CD8-positive, alpha-beta memory T cell (primary cell): ENCODE data around the gene SLC25A41. TPM values are rescaled to one million over a fixed set of nuclear protein-coding genes. Genes with fewer than 3 reads are reported as not detected.

Experiments used
- CTCF ChIA-PET: fragments of 350-600 bp; sonication (Branson Sonifier 250); formaldehyde crosslinking; loops from one replicate; lab custom pipeline; 2021; ENCODE audit warnings: antibody characterized with exemption; lab: Charles Lee
- POLR2A ChIA-PET: fragments of 350-600 bp; sonication (Branson Sonifier 250); formaldehyde crosslinking; loops from one replicate; lab custom pipeline; 2021; ENCODE audit warnings: antibody characterized with exemption; lab: Charles Lee
- DNase-seq, 5 donors: peaks; one replicate each; pipeline versions ENCODE4 v3.0.0 to v3.0.0-alpha.2; 2020 to 2022; ENCODE audit warnings: mixed read lengths in 1 of 5
- H3K27ac ChIP-seq: one replicate; pipeline ENCODE4 v1.7.0; 2013; ENCODE audit warnings: low read depth, mild to moderate bottlenecking, low read length, moderate library complexity
- H3K27me3 ChIP-seq: 2 replicates; pipeline ENCODE4 v1.7.0; 2013; ENCODE audit warnings: low read length, mild to moderate bottlenecking; ENCODE audit not compliant: insufficient read depth, poor library complexity, severe bottlenecking
- H3K36me3 ChIP-seq: 2 replicates; pipeline ENCODE4 v1.7.0; 2013; ENCODE audit warnings: mild to moderate bottlenecking, low read length, moderate library complexity; ENCODE audit not compliant: insufficient read depth
- H3K4me1 ChIP-seq: 2 replicates; pipeline ENCODE4 v1.7.0; 2013; ENCODE audit warnings: mild to moderate bottlenecking, low read length, moderate library complexity; ENCODE audit not compliant: insufficient read depth
- H3K4me3 ChIP-seq: 2 replicates; pipeline ENCODE4 v1.7.0; 2013; ENCODE audit warnings: mild to moderate bottlenecking, low read length
- H3K9me3 ChIP-seq: 2 replicates; pipeline ENCODE4 v1.7.0; 2013; ENCODE audit warnings: mild to moderate bottlenecking, low read length
- H3K27ac Mint-ChIP-seq, 8 donors: one replicate each; pipeline ENCODE4 v1.8.0; 2020 to 2021; ENCODE audit warnings: mixed read lengths in 8 of 8, mild to moderate bottlenecking in 6 of 8, inconsistent platforms in 3 of 8, moderate library complexity in 3 of 8
- H3K27me3 Mint-ChIP-seq, 2 donors: one replicate each; pipeline ENCODE4 v1.8.0; 2020 to 2021; ENCODE audit warnings: mixed read lengths in 2 of 2, mild to moderate bottlenecking in 1 of 2, moderate library complexity in 1 of 2
- H3K36me3 Mint-ChIP-seq, 3 donors: one replicate each; pipeline ENCODE4 v1.8.0; 2020 to 2021; ENCODE audit warnings: mixed read lengths in 3 of 3, inconsistent platforms in 1 of 3, mild to moderate bottlenecking in 1 of 3
- H3K4me1 Mint-ChIP-seq, 3 donors: one replicate each; pipeline ENCODE4 v1.8.0; 2020 to 2021; ENCODE audit warnings: mixed read lengths in 3 of 3, inconsistent platforms in 1 of 3, mild to moderate bottlenecking in 1 of 3
- H3K4me3 Mint-ChIP-seq, 7 donors: one replicate each; pipeline ENCODE4 v1.8.0; 2020 to 2021; ENCODE audit warnings: mixed read lengths in 7 of 7, mild to moderate bottlenecking in 6 of 7, moderate library complexity in 4 of 7, inconsistent platforms in 2 of 7
- H3K9me3 Mint-ChIP-seq, 5 donors: one replicate each; pipeline ENCODE4 v1.8.0; 2020 to 2022; ENCODE audit warnings: mixed read lengths in 5 of 5, mild to moderate bottlenecking in 3 of 5, moderate library complexity in 2 of 5, inconsistent platforms in 1 of 5
- polyA plus RNA-seq: library from polyadenylated mRNA; unstranded; fragments of 300-500 nt; fragmentation: Illumina TruSeq; gene quantifications from one replicate; pipeline ENCODE4 v1.2.3, GENCODE V29; 2021
- total RNA-seq, 2 experiments: library from RNA; stranded (reverse); gene quantifications; one replicate each; pipeline ENCODE4 v1.2.3, GENCODE V29; 2021

The SLC25A41 gene
- total and polyA plus RNA-seq, 3 experiments from 2014 or later: 0.28 to 0.33 TPM; not detected in 1

GRCh38 chr19:6476896-6477431 lies 43.4 kb upstream of the SLC25A41 start:
- H3K27ac ChIP-seq: no peak overlapping the region
- no peak for DNase-seq
- CTCF ChIA-PET: interaction anchor here (1.5 kb wide), 1 partner anchor 9 kb away, joined by 3 read pairs; no protein-coding TSS in a partner anchor
- H3K27me3 Mint-ChIP-seq: no peaks in the 10 kb centered on the region
- no peak overlapping the region for H3K4me3 ChIP-seq
- no peaks in the 10 kb centered on the region for H3K9me3 Mint-ChIP-seq
- H3K36me3 Mint-ChIP-seq: peaks cover 0 to 49% (median 0%) of the 10 kb centered on the region in 3 donors
- peaks cover 16 to 26% (median 24%) of the 10 kb centered on the region in 3 donors for H3K4me1 Mint-ChIP-seq
- H3K27ac Mint-ChIP-seq: no peak overlapping the region
- POLR2A ChIA-PET: no interaction called here
- H3K36me3 ChIP-seq: peaks cover 25% of the 10 kb centered on the region
- no peaks in the 10 kb centered on the region for H3K9me3 ChIP-seq
- H3K27me3 ChIP-seq: no peaks in the 10 kb centered on the region
- H3K4me3 Mint-ChIP-seq: no peak overlapping the region
- peaks cover 25% of the 10 kb centered on the region for H3K4me1 ChIP-seq

GRCh38 chr19:6476155-6476895 lies 42.8 kb upstream of the SLC25A41 start:
- Mint-ChIP-seq H3K9me3 (no peaks in the 10 kb centered on the region), H3K4me3 (no peak overlapping the region), H3K27me3 (no peaks in the 10 kb centered on the region), H3K4me1 (peaks cover 12 to 20% (median 19%) of the 10 kb centered on the region in 3 donors), H3K36me3 (peaks cover 0 to 51% (median 0%) of the 10 kb centered on the region in 3 donors), H3K27ac (peak overlapping the region in 3 of 8 donors; percentile 64 to 75 (median 68))
- POLR2A ChIA-PET: no interaction called here
- CTCF ChIA-PET: interaction anchor here (1.5 kb wide), 1 partner anchor 10 kb away, joined by 3 read pairs; no protein-coding TSS in a partner anchor
- H3K4me3 ChIP-seq: no peak overlapping the region
- no peaks in the 10 kb centered on the region for H3K27me3 ChIP-seq
- peaks cover 25% of the 10 kb centered on the region for H3K36me3 ChIP-seq
- peaks cover 23% of the 10 kb centered on the region for H3K4me1 ChIP-seq
- DNase-seq: peak; percentile 55 to 71 (median 57)
- no peak overlapping the region for H3K27ac ChIP-seq
- H3K9me3 ChIP-seq: no peaks in the 10 kb centered on the region

- POLR2A ChIA-PET: no interaction called here
Measured at GRCh38 chr19:6475321-6476108, 42.0 kb upstream of the SLC25A41 start.

GRCh38 chr19:6473647-6474046 lies 40.1 kb upstream of the SLC25A41 start:
- ChIA-PET POLR2A (no interaction called here), CTCF (interaction anchor here (0.6 kb wide), 1 partner anchor 112 kb away, joined by 3 read pairs; the partner anchor contains the start of gene CLPP)
- Mint-ChIP-seq H3K9me3 (no peaks in the 10 kb centered on the region), H3K4me1 (no peaks in the 10 kb centered on the region), H3K4me3 (no peak overlapping the region), H3K36me3 (peaks cover 0 to 60% (median 0%) of the 10 kb centered on the region in 3 donors), H3K27ac (no peak overlapping the region), H3K27me3 (no peaks in the 10 kb centered on the region)
- DNase-seq: no peak
- Histone ChIP-seq H3K9me3 (no peaks in the 10 kb centered on the region), H3K4me3 (no peak overlapping the region), H3K36me3 (peaks cover 25% of the 10 kb centered on the region), H3K27me3 (no peaks in the 10 kb centered on the region), H3K4me1 (peaks cover 3% of the 10 kb centered on the region), H3K27ac (no peak overlapping the region)

More at GRCh38 chr19:6475321-6476108, 42.0 kb upstream of the SLC25A41 start:
- Histone ChIP-seq H3K4me3 (no peak overlapping the region), H3K4me1 (peaks cover 20% of the 10 kb centered on the region), H3K27ac (no peak overlapping the region), H3K36me3 (peaks cover 25% of the 10 kb centered on the region), H3K9me3 (no peaks in the 10 kb centered on the region), H3K27me3 (no peaks in the 10 kb centered on the region)
- CTCF ChIA-PET: interaction anchor here (1.5 kb wide), 1 partner anchor 11 kb away, joined by 3 read pairs; no protein-coding TSS in a partner anchor
- Mint-ChIP-seq H3K27me3 (no peaks in the 10 kb centered on the region), H3K36me3 (peaks cover 0 to 51% (median 0%) of the 10 kb centered on the region in 3 donors), H3K4me1 (peaks cover 7 to 12% (median 11%) of the 10 kb centered on the region in 3 donors), H3K9me3 (no peaks in the 10 kb centered on the region), H3K27ac (peak overlapping the region in 4 of 8 donors; percentile 50 to 75 (median 64)), H3K4me3 (no peak overlapping the region)
- DNase-seq: no peak

GRCh38 chr19:6472713-6473112 lies 39.1 kb upstream of the SLC25A41 start:
- Mint-ChIP-seq H3K4me3 (no peak overlapping the region), H3K9me3 (no peaks in the 10 kb centered on the region), H3K4me1 (no peaks in the 10 kb centered on the region), H3K27me3 (no peaks in the 10 kb centered on the region), H3K36me3 (peaks cover 0 to 68% (median 0%) of the 10 kb centered on the region in 3 donors), H3K27ac (peak overlapping the region in 1 of 8 donors; percentile 15)
- Histone ChIP-seq H3K27me3 (no peaks in the 10 kb centered on the region), H3K4me3 (no peak overlapping the region), H3K9me3 (no peaks in the 10 kb centered on the region), H3K4me1 (no peaks in the 10 kb centered on the region), H3K36me3 (peaks cover 25% of the 10 kb centered on the region), H3K27ac (no peak overlapping the region)
- ChIA-PET CTCF (interaction anchor here (0.6 to 1.7 kb wide), 3 partner anchors 9 to 111 kb away, joined by 3 to 5 read pairs (median 3); partner anchors contain the start of genes CLPP and DENND1C), POLR2A (no interaction called here)
- no peak for DNase-seq

- no peak overlapping the region for H3K27ac ChIP-seq
- no peaks in the 10 kb centered on the region for H3K9me3 ChIP-seq
- no peak overlapping the region for H3K4me3 ChIP-seq
- no peaks in the 10 kb centered on the region for H3K27me3 Mint-ChIP-seq
- H3K36me3 Mint-ChIP-seq: peaks cover 0 to 71% (median 0%) of the 10 kb centered on the region in 3 donors
- POLR2A ChIA-PET: interaction anchor here (0.6 to 1.2 kb wide), 2 partner anchors 10 to 23 kb away, joined by 4 read pairs; partner anchors contain the start of gene DENND1C
- no peaks in the 10 kb centered on the region for H3K27me3 ChIP-seq
- DNase-seq: no peak
- H3K9me3 Mint-ChIP-seq: no peaks in the 10 kb centered on the region
- H3K4me1 Mint-ChIP-seq: no peaks in the 10 kb centered on the region
- CTCF ChIA-PET: interaction anchor here (0.6 to 1.4 kb wide), 2 partner anchors 10 to 46 kb away, joined by 3 read pairs; no protein-coding TSS in a partner anchor
- H3K36me3 ChIP-seq: peaks cover 15% of the 10 kb centered on the region
- H3K4me3 Mint-ChIP-seq: no peak overlapping the region
- H3K27ac Mint-ChIP-seq: peak overlapping the region in 1 of 8 donors; percentile 38
- no peaks in the 10 kb centered on the region for H3K4me1 ChIP-seq
Measured at GRCh38 chr19:6471076-6471475, 37.5 kb upstream of the SLC25A41 start.

- H3K4me3 Mint-ChIP-seq: no peak overlapping the region
- peaks cover 0 to 5% (median 1%) of the 10 kb centered on the region in 3 donors for H3K4me1 Mint-ChIP-seq
Measured at GRCh38 chr19:6470173-6470572, 36.6 kb upstream of the SLC25A41 start.

More at GRCh38 chr19:6470173-6470572, 36.6 kb upstream of the SLC25A41 start:
- no peaks in the 10 kb centered on the region for H3K27me3 Mint-ChIP-seq
- H3K27ac ChIP-seq: no peak overlapping the region
- DNase-seq: no peak
- H3K36me3 Mint-ChIP-seq: peaks cover 0 to 65% (median 0%) of the 10 kb centered on the region in 3 donors
- no peak overlapping the region for H3K4me3 ChIP-seq
- no peaks in the 10 kb centered on the region for H3K9me3 Mint-ChIP-seq
- H3K9me3 ChIP-seq: no peaks in the 10 kb centered on the region
- peak overlapping the region in 1 of 8 donors; percentile 40 for H3K27ac Mint-ChIP-seq
- no peaks in the 10 kb centered on the region for H3K27me3 ChIP-seq
- no peaks in the 10 kb centered on the region for H3K4me1 ChIP-seq
- POLR2A ChIA-PET: interaction anchor here (0.6 kb wide), 1 partner anchor 23 kb away, joined by 4 read pairs; no protein-coding TSS in a partner anchor
- CTCF ChIA-PET: interaction anchor here (1.2 to 1.4 kb wide), 2 partner anchors 11 to 47 kb away, joined by 3 to 4 read pairs; partner anchors contain the start of gene DENND1C
- H3K36me3 ChIP-seq: peaks cover 6% of the 10 kb centered on the region
